GM18526 (cell line): Measurements from ENCODE around the gene BLMH.

ENCODE experiments used
- POLR2A ChIP-seq: IDR thresholded peaks from 3 replicates; pipeline ENCODE4 v1.6.1; 2011; ENCODE audit not compliant: insufficient read length; ENCODE audit errors: extremely low read depth

Gene BLMH

GRCh38 chr17:30279156-30279555 lies 12.6 kb downstream of the BLMH start:
- no peak for TF ChIP-seq POLR2A

GRCh38 chr17:30278032-30278431 lies 13.7 kb downstream of the BLMH start:
- no peak for TF ChIP-seq POLR2A

DNA sequence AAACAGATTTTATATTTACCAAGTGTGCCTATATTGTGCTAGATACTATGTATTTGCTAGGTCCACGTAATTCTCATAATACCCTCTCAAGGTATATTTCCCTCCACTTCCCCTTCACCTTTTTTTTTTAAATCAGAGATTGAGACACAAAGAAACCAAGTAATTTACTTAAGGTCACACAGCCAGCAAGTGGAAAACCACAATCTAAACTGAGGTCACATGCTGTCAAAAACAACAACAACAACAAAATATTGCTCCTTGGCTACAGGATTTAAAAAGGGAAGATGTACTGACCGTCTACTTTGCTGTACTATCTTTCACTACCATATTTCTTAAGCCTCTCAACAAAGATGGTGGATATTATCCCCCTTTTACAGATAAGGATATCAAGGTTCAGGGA lies 15.8 kb downstream of the BLMH start:
- no peak for TF ChIP-seq POLR2A

DNA sequence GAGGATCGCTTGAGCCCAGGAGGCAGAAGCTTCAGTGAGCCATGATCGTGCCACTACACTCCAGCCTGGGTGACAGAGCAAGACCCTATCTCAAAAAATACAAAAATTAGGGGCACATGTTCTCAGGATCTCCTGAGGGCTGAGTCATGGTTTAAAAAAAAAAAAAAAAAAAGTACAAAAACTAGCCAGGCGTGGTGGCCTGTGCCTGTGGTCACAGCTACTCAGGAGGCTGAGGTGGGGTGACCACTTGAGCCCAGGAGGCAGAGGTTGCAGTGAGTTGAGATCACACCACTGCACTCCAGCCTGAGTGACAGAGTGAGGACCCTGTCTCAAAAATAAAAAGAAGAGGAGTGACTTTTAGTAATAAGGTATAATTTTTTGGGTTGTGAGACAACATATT lies 16.9 kb downstream of the BLMH start:
- TF ChIP-seq POLR2A = no peak

- TF ChIP-seq POLR2A = no peak
Measured at GRCh38 chr17:30273373-30273772, 18.4 kb downstream of the BLMH start.

DNA sequence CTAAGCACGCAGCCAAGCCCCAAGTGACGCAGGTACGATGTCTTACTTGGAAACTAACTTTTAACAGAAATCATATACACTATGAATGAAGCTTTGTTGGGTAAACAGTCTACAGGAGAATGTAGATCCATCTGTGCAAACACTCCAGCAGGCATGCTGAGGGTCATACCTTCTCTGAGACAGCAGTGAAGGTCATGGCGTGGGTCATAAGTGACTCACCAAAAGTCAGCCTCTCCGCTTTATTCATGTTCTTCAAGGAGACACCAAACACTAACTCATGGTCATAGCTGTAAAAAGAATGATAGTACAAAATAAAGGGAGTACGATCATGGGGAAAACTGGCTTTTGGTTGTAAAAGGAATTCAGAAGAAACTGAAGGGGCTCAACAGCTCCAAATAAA lies 20.6 kb downstream of the BLMH start:
- no peak for TF ChIP-seq POLR2A

GRCh38 chr17:30267625-30268024 lies 24.1 kb downstream of the BLMH start:
- no peak for TF ChIP-seq POLR2A

DNA sequence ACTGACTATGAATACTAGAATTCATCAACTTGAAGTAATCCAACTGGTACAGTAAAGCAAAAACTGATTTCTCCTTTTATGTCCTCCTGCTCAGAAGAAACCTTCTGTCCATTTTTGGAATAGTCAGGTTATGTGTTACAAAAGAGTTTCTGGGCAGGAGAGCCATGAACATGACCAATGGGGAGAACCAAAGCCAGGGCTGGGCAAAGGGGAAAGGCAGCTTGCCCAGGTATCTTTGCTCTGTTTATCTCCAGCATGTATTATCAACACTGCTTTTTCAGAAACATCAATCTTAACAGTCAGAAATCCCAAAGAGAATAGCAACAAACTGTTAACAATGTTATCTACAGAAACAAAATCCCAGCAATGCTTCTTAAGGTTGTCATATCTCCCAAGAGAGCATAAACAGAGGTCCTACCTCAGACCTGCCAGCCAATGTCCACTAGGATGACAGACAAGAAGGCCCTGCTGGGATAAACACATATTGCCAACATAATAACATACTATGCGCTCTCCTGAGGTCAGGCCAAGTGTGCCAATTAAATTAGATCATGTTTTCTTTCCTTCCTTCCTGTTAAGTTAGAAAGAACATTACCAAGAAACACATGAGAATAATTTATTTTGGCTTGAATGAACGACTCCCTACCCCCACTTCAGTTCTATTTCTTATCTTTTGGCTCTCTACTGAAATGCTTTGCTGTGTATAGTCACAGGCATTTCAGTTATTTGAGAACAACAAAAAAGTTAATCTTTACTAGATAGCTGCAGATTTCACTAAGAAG lies 28.0 kb downstream of the BLMH start:
- no peak for TF ChIP-seq POLR2A

DNA sequence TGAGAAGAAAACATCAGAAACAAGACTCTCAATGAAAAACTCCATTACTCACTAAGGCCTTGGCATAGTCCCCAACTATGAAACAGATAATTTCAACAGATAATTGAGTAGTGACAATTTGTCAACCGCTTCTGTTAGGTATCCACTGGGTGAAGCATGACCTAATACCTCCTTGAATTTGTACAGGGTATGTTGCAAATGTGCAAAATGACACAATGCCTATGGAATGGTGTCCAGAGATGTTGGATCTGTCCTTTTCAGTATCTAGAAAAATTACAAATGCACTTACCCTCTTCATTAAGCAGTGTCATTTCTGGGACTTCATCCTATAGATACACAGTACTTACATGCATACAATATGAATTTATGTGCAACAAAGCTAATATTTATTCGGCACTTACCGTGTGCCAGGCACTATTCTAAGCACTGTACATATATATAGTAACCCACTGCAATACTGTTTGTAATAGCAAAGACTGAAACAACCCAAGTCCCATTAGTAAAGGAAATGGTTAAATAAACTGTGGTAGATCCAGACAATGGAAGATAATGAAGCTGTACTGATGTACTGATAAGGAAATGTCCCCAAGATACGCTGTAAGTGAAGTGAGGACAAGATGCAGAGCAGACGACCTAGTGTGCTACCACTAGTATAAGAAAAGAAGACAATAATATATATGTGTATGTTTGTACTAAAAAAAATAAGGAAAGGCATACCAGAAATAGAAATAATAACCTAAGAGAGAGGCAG lies 34.8 kb downstream of the BLMH start:
- TF ChIP-seq POLR2A = no peak

DNA sequence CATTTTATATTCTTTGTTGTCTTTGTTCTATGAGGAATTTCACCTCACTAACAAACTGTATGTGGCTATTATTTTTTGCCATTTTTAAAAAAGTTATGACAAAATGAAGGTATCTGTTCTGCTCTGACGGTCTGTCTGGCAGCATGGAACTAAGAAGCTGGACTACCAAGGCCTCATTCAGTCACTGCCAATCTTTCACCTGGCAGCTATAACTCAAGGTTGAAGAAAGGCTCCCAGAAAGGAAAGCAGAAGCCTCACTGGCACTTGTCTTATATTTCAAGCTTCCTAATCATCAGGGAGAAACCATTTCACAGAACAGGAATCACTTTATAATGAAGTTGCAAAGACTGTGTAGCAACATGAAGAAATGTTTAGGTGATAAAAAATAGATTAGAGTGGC lies 37.6 kb downstream of the BLMH start:
- no peak for TF ChIP-seq POLR2A

DNA sequence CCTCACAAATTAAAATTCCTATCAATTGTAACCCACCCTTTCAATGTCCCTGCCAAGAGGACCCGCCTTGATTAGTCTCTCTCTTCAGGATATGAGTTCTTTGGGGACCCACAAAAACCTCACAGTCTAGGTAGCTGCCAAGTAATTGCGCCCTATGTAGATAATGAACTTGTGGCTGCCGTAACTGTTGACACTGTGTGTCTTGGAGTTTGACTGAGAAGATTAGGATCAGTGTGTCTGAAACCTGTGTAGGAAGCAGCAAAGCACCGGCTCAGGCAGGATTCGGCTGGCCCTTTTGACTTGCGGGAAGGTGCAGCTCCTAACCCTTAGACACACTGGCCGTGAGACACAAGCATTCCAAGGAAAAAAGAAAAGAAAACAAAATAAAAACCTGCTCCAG lies 38.4 kb downstream of the BLMH start:
- TF ChIP-seq POLR2A = no peak

GRCh38 chr17:30251931-30252330 lies 39.8 kb downstream of the BLMH start:
- TF ChIP-seq POLR2A = no peak

- TF ChIP-seq POLR2A = no peak
Measured at GRCh38 chr17:30249460-30249859, 42.3 kb downstream of the BLMH start.

GRCh38 chr17:30248786-30249185 lies 43.0 kb downstream of the BLMH start:
- no peak for TF ChIP-seq POLR2A

GRCh38 chr17:30246460-30246859 lies 45.3 kb downstream of the BLMH start:
- TF ChIP-seq POLR2A = no peak

DNA sequence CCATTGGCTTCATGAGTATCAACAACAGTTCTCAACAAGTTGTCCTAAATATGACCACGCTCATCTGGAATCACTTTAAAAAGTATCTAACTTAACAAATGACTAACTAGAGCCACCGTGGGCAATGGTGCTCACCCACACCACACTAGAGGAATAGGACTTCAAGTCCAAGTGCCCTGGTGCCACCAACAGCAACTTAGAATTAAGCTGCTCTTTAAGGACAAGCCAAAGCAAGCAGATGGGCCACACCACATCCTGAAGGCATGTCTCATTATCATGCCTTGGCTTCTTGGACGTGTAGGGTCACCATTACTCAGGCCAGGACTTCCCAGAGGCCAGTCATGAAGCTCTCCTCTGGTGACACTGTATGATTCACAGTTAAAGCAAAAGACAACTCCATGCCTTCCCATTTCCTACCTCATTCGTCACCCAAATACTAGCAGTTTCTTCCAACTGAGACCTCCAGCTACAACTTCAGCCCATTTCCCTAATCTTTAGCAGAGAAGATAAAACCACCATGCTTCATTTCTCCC lies 46.8 kb downstream of the BLMH start:
- no peak for TF ChIP-seq POLR2A

- TF ChIP-seq POLR2A = no peak
Measured at GRCh38 chr17:30243568-30243967, 48.2 kb downstream of the BLMH start.

GRCh38 chr17:30243002-30243401 lies 48.7 kb downstream of the BLMH start:
- TF ChIP-seq POLR2A = no peak
